HEK293 (cell line): ENCODE measurements around the gene LENEP.

Experiments used
- BCL6B ChIP-seq: fragments of 450-650 bp; formaldehyde crosslinking; IDR thresholded peaks from 2 replicates; pipeline ENCODE4 v1.5.1; 2017; ENCODE audit warnings: missing biosample characterization, missing genetic modification characterization
- ZNF140 ChIP-seq: fragments of 450-650 bp; formaldehyde crosslinking; IDR thresholded peaks from 2 replicates; pipeline ENCODE4 v1.5.1; 2016; ENCODE audit warnings: missing biosample characterization, missing genetic modification characterization
- ZNF23 ChIP-seq: fragments of 450-650 bp; formaldehyde crosslinking; IDR thresholded peaks from 2 replicates; pipeline ENCODE4 v1.5.1; 2016; ENCODE audit warnings: missing biosample characterization, missing genetic modification characterization, borderline replicate concordance
- ZNF302 ChIP-seq: fragments of 450-650 bp; formaldehyde crosslinking; IDR thresholded peaks from 2 replicates; pipeline ENCODE4 v1.5.1; 2016; ENCODE audit warnings: missing biosample characterization, missing genetic modification characterization, low read depth
- ZNF324 ChIP-seq: fragments of 450-650 bp; formaldehyde crosslinking; IDR thresholded peaks from 2 replicates; pipeline ENCODE4 v1.5.1; 2016; ENCODE audit warnings: missing biosample characterization, missing genetic modification characterization
- ZNF555 ChIP-seq: fragments of 450-650 bp; formaldehyde crosslinking; conservative IDR thresholded peaks from 2 replicates; pipeline ENCODE4 v1.5.1; 2017; ENCODE audit warnings: missing biosample characterization, mild to moderate bottlenecking, missing genetic modification characterization, inconsistent platforms
- ZNF558 ChIP-seq: fragments of 450-650 bp; formaldehyde crosslinking; IDR thresholded peaks from 2 replicates; pipeline ENCODE4 v1.5.1; 2016; ENCODE audit warnings: missing biosample characterization, missing genetic modification characterization
- ZNF580 ChIP-seq: fragments of 450-650 bp; formaldehyde crosslinking; IDR thresholded peaks from 2 replicates; pipeline ENCODE4 v1.5.1; 2016; ENCODE audit warnings: missing biosample characterization, missing genetic modification characterization
- TF ChIP-seq, protein P1 (sequence below): fragments of 450-650 bp; formaldehyde crosslinking; IDR thresholded peaks from 2 replicates; pipeline ENCODE4 v1.5.1; 2016; ENCODE audit warnings: missing biosample characterization, missing genetic modification characterization

DNA sequence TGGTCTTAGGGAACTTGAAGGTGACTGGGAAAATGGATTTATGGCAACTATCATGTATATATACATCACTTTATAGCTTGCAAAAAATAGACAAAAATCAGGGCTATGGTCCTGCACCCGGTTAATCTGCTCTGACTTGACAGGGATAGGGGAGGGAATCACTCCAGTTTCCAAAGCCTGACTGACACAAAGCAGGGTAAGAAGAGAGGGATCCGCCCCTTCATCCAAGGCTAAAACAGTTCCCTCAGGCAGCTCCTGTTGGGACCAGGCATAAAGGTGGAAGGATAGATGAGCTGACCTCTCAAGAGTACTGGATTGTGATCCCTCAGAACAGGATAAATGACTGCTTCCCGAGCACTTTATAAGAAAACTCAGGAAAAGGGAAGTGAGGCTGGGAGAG lies 38.8 kb upstream of the LENEP start:
- no peak for TF ChIP-seq ZNF23 (tag by site-specific recombination)
- no peak for TF ChIP-seq ZNF302 (tag by site-specific recombination)
- no peak for TF ChIP-seq BCL6B
- TF ChIP-seq ZNF580 (tag by site-specific recombination): no peak
- no peak for TF ChIP-seq ZNF324 (tag by site-specific recombination)
- TF ChIP-seq ZNF555 (tag by site-specific recombination): no peak
- no peak for TF ChIP-seq ZNF558 (tag by site-specific recombination)
- TF ChIP-seq ZNF140 (tag by site-specific recombination): no peak
- TF ChIP-seq, protein P1, sequence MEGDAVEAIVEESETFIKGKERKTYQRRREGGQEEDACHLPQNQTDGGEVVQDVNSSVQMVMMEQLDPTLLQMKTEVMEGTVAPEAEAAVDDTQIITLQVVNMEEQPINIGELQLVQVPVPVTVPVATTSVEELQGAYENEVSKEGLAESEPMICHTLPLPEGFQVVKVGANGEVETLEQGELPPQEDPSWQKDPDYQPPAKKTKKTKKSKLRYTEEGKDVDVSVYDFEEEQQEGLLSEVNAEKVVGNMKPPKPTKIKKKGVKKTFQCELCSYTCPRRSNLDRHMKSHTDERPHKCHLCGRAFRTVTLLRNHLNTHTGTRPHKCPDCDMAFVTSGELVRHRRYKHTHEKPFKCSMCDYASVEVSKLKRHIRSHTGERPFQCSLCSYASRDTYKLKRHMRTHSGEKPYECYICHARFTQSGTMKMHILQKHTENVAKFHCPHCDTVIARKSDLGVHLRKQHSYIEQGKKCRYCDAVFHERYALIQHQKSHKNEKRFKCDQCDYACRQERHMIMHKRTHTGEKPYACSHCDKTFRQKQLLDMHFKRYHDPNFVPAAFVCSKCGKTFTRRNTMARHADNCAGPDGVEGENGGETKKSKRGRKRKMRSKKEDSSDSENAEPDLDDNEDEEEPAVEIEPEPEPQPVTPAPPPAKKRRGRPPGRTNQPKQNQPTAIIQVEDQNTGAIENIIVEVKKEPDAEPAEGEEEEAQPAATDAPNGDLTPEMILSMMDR (tag by site-specific recombination): no peak
